ENCODE data around the gene COPS7A.

COPS7A gene

GRCh38 chr12:6750506-6750905 lies 26.7 kb downstream of the COPS7A start:
- DNase-seq, result no peak

GRCh38 chr12:6751767-6752166 lies 27.9 kb downstream of the COPS7A start:
- no peak for DNase-seq

GRCh38 chr12:6752167-6752920 lies 28.5 kb downstream of the COPS7A start:
- DNase-seq, result peak in 4 of 51 donors; percentile 36 to 39 (median 38)

GRCh38 chr12:6752921-6753771 lies 29.3 kb downstream of the COPS7A start, which contains the start of gene MLF2:
Gene MLF2 (minus strand): TSS chr12:6753141. CDS start chr12:6752334, 807 bp downstream.
- DNase-seq, result peak; percentile 66 to 98 (median 94)

GRCh38 chr12:6753772-6754356 lies 30.0 kb downstream of the COPS7A start:
- DNase-seq, result no peak

- DNase-seq, result no peak
Measured at GRCh38 chr12:6754411-6754810, 30.6 kb downstream of the COPS7A start.

GRCh38 chr12:6757028-6757690 lies 33.3 kb downstream of the COPS7A start:
- DNase-seq, result no peak

- DNase-seq, result no peak
Measured at GRCh38 chr12:6758506-6759095, 34.8 kb downstream of the COPS7A start.

- no peak for DNase-seq
Measured at GRCh38 chr12:6759741-6760140, 35.9 kb downstream of the COPS7A start.

GRCh38 chr12:6763380-6763779 lies 39.5 kb downstream of the COPS7A start:
- no peak for DNase-seq

GRCh38 chr12:6764011-6764828 lies 40.4 kb downstream of the COPS7A start:
- DNase-seq, result peak in 50 of 51 donors; percentile 42 to 95 (median 83)

- DNase-seq, result no peak
Measured at GRCh38 chr12:6765048-6765633, 41.3 kb downstream of the COPS7A start.

- peak in 33 of 51 donors; percentile 18 to 78 (median 51) for DNase-seq
Measured at GRCh38 chr12:6765634-6766581, 42.1 kb downstream of the COPS7A start, which contains the start of gene PTMS. Gene PTMS (plus strand): TSS chr12:6766363. CDS start chr12:6766706, 343 bp downstream.

- DNase-seq, result peak in 43 of 51 donors; percentile 20 to 82 (median 49)
Measured at GRCh38 chr12:6766651-6767349, 43.0 kb downstream of the COPS7A start.

GRCh38 chr12:6767353-6768319 lies 43.8 kb downstream of the COPS7A start:
- peak in 10 of 51 donors; percentile 10 to 56 (median 22) for DNase-seq

GRCh38 chr12:6768437-6768914 lies 44.6 kb downstream of the COPS7A start:
- peak in 2 of 51 donors; percentile 2 to 18 for DNase-seq

Measured in hypothalamus (tissue), 51 donors.